ENCODE data around the gene ZFAND3.

ZFAND3 gene

DNA sequence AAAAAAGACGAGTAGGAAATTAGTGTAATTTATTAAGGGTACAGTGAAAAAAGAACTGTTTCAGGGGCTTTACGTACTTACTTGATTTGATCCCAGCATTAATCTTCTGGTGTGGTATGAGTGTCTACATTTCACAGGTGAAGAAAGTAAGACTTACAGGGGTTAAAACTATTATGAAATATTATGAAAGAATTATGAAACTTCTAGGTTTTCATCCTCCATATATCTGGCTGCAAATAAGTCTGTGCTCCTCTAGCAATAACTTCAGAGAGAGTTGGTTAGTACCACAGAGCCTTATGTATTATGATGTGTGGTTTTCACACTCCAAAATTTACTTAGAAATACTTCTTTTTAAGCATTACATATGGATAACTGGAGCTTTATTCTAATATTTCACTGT is 41.9 kb downstream of the ZFAND3 start:
- POLR2A ChIA-PET, result no interaction called here
- DNase-seq (ENCODE audit: extremely low spot score), result no peak
- TF ChIP-seq FOXM1 (IDR thresholded peaks at IDR 0.05; ENCODE audit: borderline replicate concordance), result no peak
- TF ChIP-seq BHLHE40 (IDR thresholded peaks at IDR 0.05; ENCODE audit: borderline replicate concordance), result no peak
- TF ChIP-seq ELF4 (IDR thresholded peaks at IDR 0.05), result no peak
- no peak for TF ChIP-seq ARNT (IDR thresholded peaks at IDR 0.05)
- TF ChIP-seq CTBP1 (IDR thresholded peaks at IDR 0.05; ENCODE audit: borderline replicate concordance), result no peak
- TF ChIP-seq FOXK2 (IDR thresholded peaks at IDR 0.05), result no peak
- TF ChIP-seq NFRKB (IDR thresholded peaks at IDR 0.05), result no peak
- TF ChIP-seq, protein P1, sequence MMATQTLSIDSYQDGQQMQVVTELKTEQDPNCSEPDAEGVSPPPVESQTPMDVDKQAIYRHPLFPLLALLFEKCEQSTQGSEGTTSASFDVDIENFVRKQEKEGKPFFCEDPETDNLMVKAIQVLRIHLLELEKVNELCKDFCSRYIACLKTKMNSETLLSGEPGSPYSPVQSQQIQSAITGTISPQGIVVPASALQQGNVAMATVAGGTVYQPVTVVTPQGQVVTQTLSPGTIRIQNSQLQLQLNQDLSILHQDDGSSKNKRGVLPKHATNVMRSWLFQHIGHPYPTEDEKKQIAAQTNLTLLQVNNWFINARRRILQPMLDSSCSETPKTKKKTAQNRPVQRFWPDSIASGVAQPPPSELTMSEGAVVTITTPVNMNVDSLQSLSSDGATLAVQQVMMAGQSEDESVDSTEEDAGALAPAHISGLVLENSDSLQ (IDR thresholded peaks at IDR 0.05), result no peak
- TF ChIP-seq SUZ12 (IDR thresholded peaks at IDR 0.05), result no peak
- TF ChIP-seq TARDBP (IDR thresholded peaks at IDR 0.05), result no peak
- CTCF ChIA-PET, result interaction anchor here (0.6 kb wide), 1 partner anchor 25 kb away, joined by 3 read pairs; no protein-coding TSS in a partner anchor

DNA sequence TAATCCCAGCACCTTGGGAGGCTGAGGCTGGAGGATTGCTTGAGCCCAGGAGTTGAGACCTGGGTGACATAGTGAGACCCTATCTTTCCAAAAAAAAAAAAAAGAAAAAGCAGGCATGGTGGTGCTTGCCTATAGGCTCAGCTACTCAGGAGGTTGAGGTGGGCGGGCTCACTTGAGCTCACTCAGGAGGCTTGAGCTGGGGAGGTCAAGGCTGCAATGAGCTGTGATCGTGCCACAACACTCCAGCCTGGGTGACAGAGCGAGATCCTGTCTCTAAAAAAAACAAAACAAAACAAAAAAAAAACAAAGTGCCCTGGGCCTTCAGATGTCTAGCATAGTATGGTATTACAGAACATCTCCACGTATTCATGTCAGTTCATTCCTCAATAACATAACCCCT is 42.9 kb downstream of the ZFAND3 start:
- POLR2A ChIA-PET, result no interaction called here
- CTCF ChIA-PET, result no interaction called here
- TF ChIP-seq BHLHE40 (IDR thresholded peaks at IDR 0.05; ENCODE audit: borderline replicate concordance) (no peak), SUZ12 (IDR thresholded peaks at IDR 0.05) (no peak), SP1 (IDR thresholded peaks at IDR 0.05) (no peak), ELF4 (IDR thresholded peaks at IDR 0.05) (no peak), NFRKB (IDR thresholded peaks at IDR 0.05) (no peak), HDGF (IDR thresholded peaks at IDR 0.05; ENCODE audit: borderline replicate concordance) (no peak), FOXK2 (IDR thresholded peaks at IDR 0.05) (no peak), ZNF384 (IDR thresholded peaks at IDR 0.05) (no peak)
- DNase-seq (ENCODE audit: extremely low spot score), result no peak

DNA sequence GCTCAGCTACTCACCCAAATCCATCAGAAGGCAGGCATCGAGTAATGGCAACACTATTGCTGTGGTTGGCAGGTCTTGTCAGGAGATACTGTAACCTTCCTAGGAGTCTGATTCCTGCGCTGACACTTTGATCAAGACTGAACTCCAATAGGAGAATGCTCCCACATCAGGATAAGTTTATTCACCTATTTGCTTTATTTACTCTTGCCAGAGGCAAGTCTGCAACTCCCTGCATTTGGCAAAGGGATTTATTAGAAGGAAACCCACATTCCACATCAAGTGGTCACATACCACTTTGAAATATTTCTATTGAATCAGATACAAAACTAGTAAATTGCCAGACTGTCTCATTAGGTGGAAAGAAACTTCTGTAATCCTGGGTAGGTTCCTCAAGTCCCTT is 43.5 kb downstream of the ZFAND3 start:
- DNase-seq (ENCODE audit: extremely low spot score), result no peak
- POLR2A ChIA-PET, result no interaction called here
- TF ChIP-seq HDGF (IDR thresholded peaks at IDR 0.05; ENCODE audit: borderline replicate concordance) (no peak), ELF4 (IDR thresholded peaks at IDR 0.05) (no peak), FOXA1 (IDR thresholded peaks at IDR 0.05) (no peak), ARNT (IDR thresholded peaks at IDR 0.05) (no peak), NFRKB (IDR thresholded peaks at IDR 0.05) (no peak), FOXM1 (IDR thresholded peaks at IDR 0.05; ENCODE audit: borderline replicate concordance) (no peak), FOXK2 (IDR thresholded peaks at IDR 0.05) (no peak), SP1 (IDR thresholded peaks at IDR 0.05) (no peak), TARDBP (IDR thresholded peaks at IDR 0.05) (no peak), CTBP1 (IDR thresholded peaks at IDR 0.05; ENCODE audit: borderline replicate concordance) (no peak), LEF1 (IDR thresholded peaks at IDR 0.05; ENCODE audit: borderline replicate concordance) (no peak)
- TF ChIP-seq, protein P1 (IDR thresholded peaks at IDR 0.05), result no peak
- CTCF ChIA-PET, result interaction anchor here (1.1 kb wide), 1 partner anchor 72 kb away, joined by 3 read pairs; no protein-coding TSS in a partner anchor

DNA sequence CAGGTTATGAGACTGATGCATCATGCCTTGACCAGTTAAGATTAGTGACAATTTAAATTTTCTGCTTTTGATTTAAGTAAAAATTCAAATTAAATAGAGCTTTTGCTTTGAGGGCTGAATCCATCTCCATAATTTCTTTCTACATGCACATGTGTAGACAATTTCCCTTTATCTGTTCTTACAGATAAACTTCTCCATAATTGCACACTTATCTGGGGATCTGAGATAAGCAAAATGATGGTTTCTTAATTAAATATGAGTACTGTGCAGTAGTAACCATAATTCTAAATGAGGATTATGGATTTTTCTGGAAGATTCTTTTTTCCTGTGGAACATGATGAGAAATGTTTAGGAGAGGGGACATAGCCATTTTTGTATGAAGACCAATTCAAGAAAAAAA is 44.7 kb downstream of the ZFAND3 start:
- no peak for TF ChIP-seq FOXA1 (IDR thresholded peaks at IDR 0.05)
- no peak for TF ChIP-seq LEF1 (IDR thresholded peaks at IDR 0.05; ENCODE audit: borderline replicate concordance)
- no peak for TF ChIP-seq FOXK2 (IDR thresholded peaks at IDR 0.05)
- TF ChIP-seq L3MBTL2 (conservative IDR thresholded peaks at IDR 0.05), result no peak
- no peak for TF ChIP-seq CTBP1 (IDR thresholded peaks at IDR 0.05; ENCODE audit: borderline replicate concordance)
- no peak for TF ChIP-seq ZNF384 (IDR thresholded peaks at IDR 0.05)
- TF ChIP-seq ELF4 (IDR thresholded peaks at IDR 0.05), result no peak
- TF ChIP-seq ARNT (IDR thresholded peaks at IDR 0.05), result no peak
- TF ChIP-seq SUZ12 (IDR thresholded peaks at IDR 0.05), result no peak
- TF ChIP-seq, protein P1 (IDR thresholded peaks at IDR 0.05), result no peak
- no peak for DNase-seq (ENCODE audit: extremely low spot score)
- CTCF ChIA-PET, result interaction anchor here (1.1 kb wide), 1 partner anchor 73 kb away, joined by 3 read pairs; no protein-coding TSS in a partner anchor
- POLR2A ChIA-PET, result no interaction called here

DNA sequence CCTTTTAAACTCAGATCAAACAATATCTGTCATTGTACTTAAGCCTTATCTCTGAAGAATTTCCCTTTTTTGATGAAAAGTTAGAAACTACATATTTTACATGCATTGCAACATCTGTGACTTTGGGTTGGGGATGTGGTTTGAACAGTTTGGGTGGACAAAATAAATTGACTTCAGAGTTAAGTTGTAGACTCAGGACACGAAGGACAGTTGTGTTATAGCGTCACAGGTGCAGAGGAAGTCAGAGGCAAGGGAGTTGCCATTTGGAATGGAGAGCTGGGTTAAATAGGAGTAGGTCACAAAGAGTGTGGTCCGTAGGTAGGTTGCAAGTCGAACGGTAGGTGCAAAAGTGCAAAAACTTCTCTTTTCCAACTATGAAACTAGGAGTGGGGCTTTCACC is 46.0 kb downstream of the ZFAND3 start:
- ChIA-PET CTCF (interaction anchor here (1.0 kb wide), 1 partner anchor 63 kb away, joined by 3 read pairs; no protein-coding TSS in a partner anchor), POLR2A (interaction anchor here (1.7 kb wide), 1 partner anchor 46 kb away, joined by 4 read pairs; the partner anchor contains the start of gene ZFAND3)
- no peak for DNase-seq (ENCODE audit: extremely low spot score)
- no peak for TF ChIP-seq ELF4 (IDR thresholded peaks at IDR 0.05)
- no peak for TF ChIP-seq FOXK2 (IDR thresholded peaks at IDR 0.05)
- no peak for TF ChIP-seq ZNF384 (IDR thresholded peaks at IDR 0.05)
- no peak for TF ChIP-seq NFRKB (IDR thresholded peaks at IDR 0.05)
- no peak for TF ChIP-seq SUZ12 (IDR thresholded peaks at IDR 0.05)
- TF ChIP-seq FOXM1 (IDR thresholded peaks at IDR 0.05; ENCODE audit: borderline replicate concordance), result no peak
- no peak for TF ChIP-seq LEF1 (IDR thresholded peaks at IDR 0.05; ENCODE audit: borderline replicate concordance)
- no peak for TF ChIP-seq ARNT (IDR thresholded peaks at IDR 0.05)
- TF ChIP-seq FOXA1 (IDR thresholded peaks at IDR 0.05), result no peak
- no peak for TF ChIP-seq TARDBP (IDR thresholded peaks at IDR 0.05)
- TF ChIP-seq, protein P1 (IDR thresholded peaks at IDR 0.05), result no peak
- TF ChIP-seq CTBP1 (IDR thresholded peaks at IDR 0.05; ENCODE audit: borderline replicate concordance), result no peak
- no peak for TF ChIP-seq L3MBTL2 (conservative IDR thresholded peaks at IDR 0.05)
- no peak for TF ChIP-seq HDGF (IDR thresholded peaks at IDR 0.05; ENCODE audit: borderline replicate concordance)
- no peak for TF ChIP-seq SP1 (IDR thresholded peaks at IDR 0.05)
- TF ChIP-seq BHLHE40 (IDR thresholded peaks at IDR 0.05; ENCODE audit: borderline replicate concordance), result no peak
